Osteocyte (in vitro differentiated cells): ENCODE measurements around the gene GPC5. TPM values are rescaled to one million over a fixed set of nuclear protein-coding genes. Genes with fewer than 3 reads are reported as not detected.

Source experiments
- DNase-seq: peaks from one replicate; pipeline ENCODE4 v3.0.0; 2021; ENCODE audit warnings: mixed read lengths; ENCODE audit not compliant: unreplicated experiment; ENCODE audit errors: extremely low spot score
- H3K27ac Mint-ChIP-seq: one replicate; pipeline ENCODE4 v1.8.0; 2021; ENCODE audit warnings: mild to moderate bottlenecking, mixed read lengths; ENCODE audit not compliant: unreplicated experiment
- H3K27me3 Mint-ChIP-seq: one replicate; pipeline ENCODE4 v1.8.0; 2021; ENCODE audit warnings: mixed read lengths; ENCODE audit not compliant: unreplicated experiment
- H3K36me3 Mint-ChIP-seq: one replicate; pipeline ENCODE4 v1.8.0; 2021; ENCODE audit warnings: mixed read lengths; ENCODE audit not compliant: unreplicated experiment
- H3K4me1 Mint-ChIP-seq: one replicate; pipeline ENCODE4 v1.8.0; 2021; ENCODE audit warnings: mixed read lengths; ENCODE audit not compliant: unreplicated experiment
- H3K4me3 Mint-ChIP-seq: one replicate; pipeline ENCODE4 v1.8.0; 2021; ENCODE audit warnings: mild to moderate bottlenecking, moderate library complexity, mixed read lengths; ENCODE audit not compliant: unreplicated experiment
- H3K9me3 Mint-ChIP-seq: one replicate; pipeline ENCODE4 v1.8.0; 2021; ENCODE audit warnings: mixed read lengths; ENCODE audit not compliant: unreplicated experiment
- CTCF ChIP-seq: fragments of 200-600 bp; sonication (generic); IDR thresholded peaks from 2 replicates; pipeline ENCODE4 v1.5.0; 2021; ENCODE audit warnings: antibody characterized with exemption, mild to moderate bottlenecking, moderate library complexity
- total RNA-seq: library from RNA; stranded (reverse); gene quantifications from 2 replicates; pipeline ENCODE4 v1.2.1, GENCODE V29; 2021

The GPC5 gene
- total RNA-seq, 1 donor from 2014 or later, result 12.9 TPM

GRCh38 chr13:92602560-92602959, 1204.1 kb downstream of the GPC5 start:
- Mint-ChIP-seq H3K27ac (no peak overlapping the region), H3K4me1 (no peaks in the 10 kb centered on the region), H3K27me3 (peaks cover 10% of the 10 kb centered on the region), H3K36me3 (no peaks in the 10 kb centered on the region), H3K4me3 (no peak overlapping the region), H3K9me3 (no peaks in the 10 kb centered on the region)
- DNase-seq, result no peak
- no peak for TF ChIP-seq CTCF

DNA sequence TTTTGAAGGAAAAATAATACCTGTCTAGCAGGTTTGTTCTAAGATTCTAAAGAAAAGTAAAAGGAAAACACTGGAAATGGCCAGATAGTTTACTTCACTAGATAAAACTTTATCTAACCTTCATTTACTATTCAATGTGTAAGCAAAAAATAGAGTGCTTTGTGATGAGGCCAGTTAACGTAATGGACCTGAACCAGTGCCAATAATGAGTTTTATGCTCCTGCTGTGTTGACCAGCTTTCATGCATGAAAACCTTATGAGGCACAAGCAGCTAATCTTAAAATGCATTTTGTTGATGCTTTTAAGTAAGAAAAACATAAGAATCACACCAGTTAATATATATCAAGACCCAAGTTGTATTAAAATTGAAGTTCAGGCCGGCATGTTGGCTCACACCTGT, 1211.0 kb downstream of the GPC5 start:
- Mint-ChIP-seq H3K27me3 (peaks cover 15% of the 10 kb centered on the region), H3K4me1 (no peaks in the 10 kb centered on the region), H3K27ac (no peak overlapping the region), H3K4me3 (no peak overlapping the region), H3K9me3 (no peaks in the 10 kb centered on the region), H3K36me3 (no peaks in the 10 kb centered on the region)
- TF ChIP-seq CTCF, result no peak
- DNase-seq, result no peak

- Mint-ChIP-seq H3K27ac (no peak overlapping the region), H3K27me3 (peaks cover 29% of the 10 kb centered on the region), H3K4me3 (no peak overlapping the region), H3K9me3 (no peaks in the 10 kb centered on the region), H3K36me3 (no peaks in the 10 kb centered on the region), H3K4me1 (no peaks in the 10 kb centered on the region)
- no peak for TF ChIP-seq CTCF
- DNase-seq, result no peak
These were observed 1214.5 kb downstream of the GPC5 start for GRCh38 chr13:92612892-92613291.

GRCh38 chr13:92613921-92614320, 1215.5 kb downstream of the GPC5 start:
- no peaks in the 10 kb centered on the region for H3K4me1 Mint-ChIP-seq
- no peak overlapping the region for H3K27ac Mint-ChIP-seq
- H3K4me3 Mint-ChIP-seq, result no peak overlapping the region
- TF ChIP-seq CTCF, result no peak
- no peak for DNase-seq
- no peaks in the 10 kb centered on the region for H3K9me3 Mint-ChIP-seq
- no peaks in the 10 kb centered on the region for H3K36me3 Mint-ChIP-seq
- peaks cover 29% of the 10 kb centered on the region for H3K27me3 Mint-ChIP-seq

GRCh38 chr13:92621985-92622384, 1223.6 kb downstream of the GPC5 start:
- Mint-ChIP-seq H3K4me3 (no peak overlapping the region), H3K27me3 (peaks cover 9% of the 10 kb centered on the region), H3K36me3 (no peaks in the 10 kb centered on the region)

More at GRCh38 chr13:92621985-92622384, 1223.6 kb downstream of the GPC5 start:
- no peak for DNase-seq
- TF ChIP-seq CTCF, result no peak
- Mint-ChIP-seq H3K27ac (no peak overlapping the region), H3K9me3 (no peaks in the 10 kb centered on the region), H3K4me1 (no peaks in the 10 kb centered on the region)
